ENCODE data around the gene CACNA1C. TPM values are rescaled to one million over a fixed set of nuclear protein-coding genes. Genes with fewer than 3 reads are reported as not detected.

Gene CACNA1C
- total and polyA plus RNA-seq, 2 of the 4 experiments (the other 2 are of a cell fraction) = 1.6 to 2.6 TPM

DNA sequence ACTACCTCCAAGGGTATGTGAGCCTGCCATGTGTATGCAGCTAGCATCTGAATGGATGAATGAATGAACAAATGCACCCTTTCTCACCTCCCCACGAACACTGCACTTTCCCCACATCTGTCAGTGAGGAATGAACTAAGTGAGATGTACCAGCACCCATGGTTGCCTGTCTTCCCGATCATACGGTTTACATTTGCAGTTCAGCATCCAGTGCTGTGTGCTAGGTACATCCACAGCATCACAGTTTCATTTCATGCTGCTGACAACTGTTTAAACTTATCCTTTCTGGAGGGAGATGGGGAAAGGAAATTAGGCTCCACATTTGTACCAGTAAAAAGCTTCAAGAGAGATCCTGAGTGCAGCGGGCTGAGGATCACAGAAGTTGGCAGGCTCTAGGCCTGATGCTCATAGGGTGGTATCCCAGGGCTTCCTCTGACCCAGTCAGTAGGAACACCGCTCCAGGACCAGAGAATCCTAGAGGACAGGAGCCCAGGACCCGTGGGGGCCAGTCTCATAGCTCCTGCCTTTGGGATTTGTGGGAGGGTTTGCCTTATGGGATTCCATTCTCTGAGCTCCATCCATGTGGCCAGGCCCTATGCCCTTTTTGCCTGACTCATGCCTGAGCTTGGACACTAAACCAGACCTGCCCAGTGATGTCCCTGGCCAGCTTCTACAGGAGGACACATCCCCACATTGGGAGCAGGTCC, 294.5 kb downstream of the CACNA1C start (continued):
- no peak for TF ChIP-seq RCOR1 (IDR thresholded peaks at IDR 0.05; ENCODE audit: insufficient replicate concordance, low read length)

DNA sequence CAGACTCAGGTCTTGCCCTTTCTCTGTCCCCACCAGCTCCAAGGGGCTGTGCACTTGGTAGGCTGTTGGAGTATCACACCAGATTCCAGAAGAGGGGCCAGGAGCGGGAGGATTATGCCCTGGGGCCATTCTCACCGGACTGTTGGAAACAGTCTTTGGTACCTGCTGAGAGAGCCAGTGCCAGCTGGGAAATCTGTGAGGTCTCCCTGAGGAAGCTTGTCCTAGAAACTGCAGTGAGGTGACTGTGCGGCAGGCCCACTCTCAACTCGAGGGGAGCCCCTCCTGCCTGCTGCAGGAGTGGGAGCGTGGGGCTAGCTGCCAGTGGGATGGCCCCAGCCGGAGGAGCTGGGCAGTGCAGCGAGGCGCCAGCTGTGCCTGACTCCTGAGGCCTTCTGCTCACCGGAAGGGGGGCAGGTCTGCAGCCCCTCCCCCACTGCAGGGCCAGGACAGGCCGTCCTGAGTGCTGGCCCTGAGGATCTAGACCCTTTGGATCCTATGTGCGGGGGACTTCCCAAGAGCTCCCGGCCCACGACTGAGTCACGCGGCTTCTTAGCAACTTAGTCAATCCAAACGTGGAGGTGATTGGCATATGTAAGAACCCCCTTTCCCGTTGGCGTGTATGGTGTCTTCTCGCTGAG, 295.2 kb downstream of the CACNA1C start:
- no TSS peak for BruUV-seq (replicated peaks)
- intact Hi-C loops (cut with micrococcal nuclease) (loop anchor here (5.0 kb wide), 1 partner anchor 39 kb away; no protein-coding TSS in a partner anchor), dilution Hi-C loops (cut with HindIII; ENCODE audit: low sequenced_read_pairs, unreplicated experiment) (no loop called here), in situ Hi-C loops (cut with MboI; ENCODE audit: low sequenced_read_pairs) (no loop called here)
- H3K9me1 ChIP-seq (ENCODE audit: insufficient read depth, low read length) = peaks cover 13% of the 10 kb centered on the region
- H3K36me3 ChIP-seq (ENCODE audit: control insufficient read depth, insufficient read depth, low read length) = no peaks in the 10 kb centered on the region
- peak; percentile 42 for DNase-seq
- H2BK15ac ChIP-seq (ENCODE audit: low read depth, low read length) = peak overlapping the region; percentile 92; the same call in 2 of the 3 replicates
- H4K5ac ChIP-seq (ENCODE audit: low read depth, low read length) = peak overlapping the region; percentile 50; the same call in 1 of the 2 replicates
- peak overlapping the region; percentile 27 to 98 for H4K8ac ChIP-seq (ENCODE audit: low read depth in 2 of 2, low read length in 2 of 2)
- no peaks in the 10 kb centered on the region for H4K20me1 ChIP-seq (ENCODE audit: insufficient read depth, low read length)
- ATAC-seq (ENCODE audit: low read depth) = no peak; the same call in 1 of the 2 replicates
- H3K4me1 ChIP-seq (ENCODE audit: control insufficient read depth, insufficient read depth, low read length) = peaks cover 23% of the 10 kb centered on the region
- 69% methylated on average over 3 of the region's 19 CpGs; no CpG with 5 or more reads in 1 of the 2 experiments for WGBS, 2 experiments (ENCODE audit: extremely low coverage in 2 of 2, insufficient read length in 1 of 2)
- H2AFZ ChIP-seq (replicated peaks; ENCODE audit: low read length, poor library complexity) = peak overlapping the region; percentile 84
- H3K27ac ChIP-seq (ENCODE audit: insufficient read depth, low read length) = peak overlapping the region; percentile 25; the same call in 1 of the 2 replicates
- peak overlapping the region; percentile 46; the same call in 1 of the 2 replicates for H3K18ac ChIP-seq (ENCODE audit: low read depth, low read length)
- H4K91ac ChIP-seq (ENCODE audit: insufficient read depth, low read depth, low read length) = peak overlapping the region; percentile 94
- peak overlapping the region; percentile 99 for H2BK120ac ChIP-seq (ENCODE audit: low read depth, low read length)
- peak overlapping the region; percentile 73 for H2AK9ac ChIP-seq (replicated peaks; ENCODE audit: low read depth, low read length, poor library complexity)
- H3K23ac ChIP-seq (ENCODE audit: low read depth, low read length) = peak overlapping the region; percentile 91
- peak overlapping the region; percentile 99 for H2BK20ac ChIP-seq (ENCODE audit: low read depth, low read length)
- peak overlapping the region; percentile 73 for H2AK5ac ChIP-seq (ENCODE audit: low read depth, low read length)
- H3K9ac ChIP-seq (ENCODE audit: low read depth, low read length) = no peak overlapping the region
- H3K27me3 ChIP-seq (ENCODE audit: control insufficient read depth, insufficient read depth, low read length) = no peaks in the 10 kb centered on the region
- no peak overlapping the region for H3K4me3 ChIP-seq (ENCODE audit: insufficient read depth, low read depth, low read length)
- H3K4ac ChIP-seq (ENCODE audit: low read depth, low read length) = peak overlapping the region; percentile 98
- POLR2A ChIA-PET (ENCODE audit: unreplicated experiment) = no interaction called here
- peak overlapping the region; percentile 24; the same call in 1 of the 2 replicates for H3K56ac ChIP-seq (ENCODE audit: extremely low read depth, insufficient read depth, low read length)
- peak overlapping the region; percentile 89 for H3K14ac ChIP-seq (replicated peaks; ENCODE audit: low read depth, low read length)
- H3K4me2 ChIP-seq (ENCODE audit: low read depth, low read length) = peak overlapping the region; percentile 59; the same call in 1 of the 2 replicates
- H2BK5ac ChIP-seq (ENCODE audit: low read depth, low read length, poor library complexity, severe bottlenecking) = peak overlapping the region; percentile 86
- peaks cover 0 to 14% of the 10 kb centered on the region in 2 experiments; a peak in 2 of 4 replicates for H3K79me1 ChIP-seq (ENCODE audit: low read depth in 1 of 2, low read length in 2 of 2)
- no peaks in the 10 kb centered on the region for H3K9me3 ChIP-seq (ENCODE audit: control insufficient read depth, insufficient read depth, low read length)
- CTCF ChIA-PET = no interaction called here
- TF ChIP-seq POLR2A (IDR thresholded peaks at IDR 0.05; ENCODE audit: low read depth, low read length) = no peak
- no peak for TF ChIP-seq CHD1 (IDR thresholded peaks at IDR 0.05; ENCODE audit: low read depth, low read length)
- no peak for TF ChIP-seq RFX5 (IDR thresholded peaks at IDR 0.05; ENCODE audit: low read depth, low read length)
- TF ChIP-seq SMC3 (IDR thresholded peaks at IDR 0.05; ENCODE audit: low read depth, low read length) = no peak
- TF ChIP-seq RCOR1 (IDR thresholded peaks at IDR 0.05; ENCODE audit: insufficient replicate concordance, low read length) = no peak
- TF ChIP-seq, protein P1, sequence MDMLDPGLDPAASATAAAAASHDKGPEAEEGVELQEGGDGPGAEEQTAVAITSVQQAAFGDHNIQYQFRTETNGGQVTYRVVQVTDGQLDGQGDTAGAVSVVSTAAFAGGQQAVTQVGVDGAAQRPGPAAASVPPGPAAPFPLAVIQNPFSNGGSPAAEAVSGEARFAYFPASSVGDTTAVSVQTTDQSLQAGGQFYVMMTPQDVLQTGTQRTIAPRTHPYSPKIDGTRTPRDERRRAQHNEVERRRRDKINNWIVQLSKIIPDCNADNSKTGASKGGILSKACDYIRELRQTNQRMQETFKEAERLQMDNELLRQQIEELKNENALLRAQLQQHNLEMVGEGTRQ (IDR thresholded peaks at IDR 0.05; ENCODE audit: low read depth, low read length) = no peak
- TF ChIP-seq MAZ (IDR thresholded peaks at IDR 0.05; ENCODE audit: borderline replicate concordance, low read depth, low read length) = no peak
- no peak for TF ChIP-seq MXI1 (IDR thresholded peaks at IDR 0.05; ENCODE audit: borderline replicate concordance, low read depth, low read length)
- TF ChIP-seq, protein P2, sequence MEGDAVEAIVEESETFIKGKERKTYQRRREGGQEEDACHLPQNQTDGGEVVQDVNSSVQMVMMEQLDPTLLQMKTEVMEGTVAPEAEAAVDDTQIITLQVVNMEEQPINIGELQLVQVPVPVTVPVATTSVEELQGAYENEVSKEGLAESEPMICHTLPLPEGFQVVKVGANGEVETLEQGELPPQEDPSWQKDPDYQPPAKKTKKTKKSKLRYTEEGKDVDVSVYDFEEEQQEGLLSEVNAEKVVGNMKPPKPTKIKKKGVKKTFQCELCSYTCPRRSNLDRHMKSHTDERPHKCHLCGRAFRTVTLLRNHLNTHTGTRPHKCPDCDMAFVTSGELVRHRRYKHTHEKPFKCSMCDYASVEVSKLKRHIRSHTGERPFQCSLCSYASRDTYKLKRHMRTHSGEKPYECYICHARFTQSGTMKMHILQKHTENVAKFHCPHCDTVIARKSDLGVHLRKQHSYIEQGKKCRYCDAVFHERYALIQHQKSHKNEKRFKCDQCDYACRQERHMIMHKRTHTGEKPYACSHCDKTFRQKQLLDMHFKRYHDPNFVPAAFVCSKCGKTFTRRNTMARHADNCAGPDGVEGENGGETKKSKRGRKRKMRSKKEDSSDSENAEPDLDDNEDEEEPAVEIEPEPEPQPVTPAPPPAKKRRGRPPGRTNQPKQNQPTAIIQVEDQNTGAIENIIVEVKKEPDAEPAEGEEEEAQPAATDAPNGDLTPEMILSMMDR (conservative IDR thresholded peaks at IDR 0.05; ENCODE audit: low read depth, low read length) = no peak
- TF ChIP-seq FOS (IDR thresholded peaks at IDR 0.05; ENCODE audit: low read depth, low read length) = no peak
- TF ChIP-seq NFE2L2 (IDR thresholded peaks at IDR 0.05; ENCODE audit: low read depth, low read length) = no peak
- no peak for TF ChIP-seq MAFK (IDR thresholded peaks at IDR 0.05; ENCODE audit: low read depth, low read length)
- no peak for TF ChIP-seq BHLHE40 (IDR thresholded peaks at IDR 0.05; ENCODE audit: low read depth, low read length)

Measured in IMR-90 (cell line).